GM21390 (cell line): ENCODE results near the gene ADAM10.
"Not testable (repeated sequence)": the region's sequence is repeated elsewhere in the genome, so short reads cannot be mapped to it uniquely, and the experiment has no call there.

ENCODE experiments used
- ATAC-seq: cut with Tn5 transposase; IDR thresholded peaks from one replicate; pipeline ENCODE4 v1.9.1; 2021; ENCODE audit not compliant: unreplicated experiment

ADAM10 gene

DNA sequence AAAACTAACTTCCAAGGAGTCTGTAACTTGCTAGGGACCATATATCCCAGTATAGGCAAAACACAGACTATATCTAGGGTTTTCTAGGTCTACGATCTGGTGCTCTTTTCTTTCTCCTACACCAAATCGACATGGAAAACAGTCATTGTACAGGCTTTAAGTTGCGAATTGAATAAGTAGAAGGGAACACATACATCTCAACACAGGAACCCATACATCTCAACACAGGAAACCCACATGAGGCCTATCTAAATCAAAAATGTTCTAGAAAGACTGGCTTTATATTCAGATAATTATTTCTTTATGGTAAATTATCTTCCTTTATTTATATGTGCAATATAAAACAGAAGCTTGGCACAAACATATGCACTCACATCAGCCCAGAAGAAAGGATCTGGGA lies 126.6 kb downstream of the ADAM10 start:
- ATAC-seq = no peak

DNA sequence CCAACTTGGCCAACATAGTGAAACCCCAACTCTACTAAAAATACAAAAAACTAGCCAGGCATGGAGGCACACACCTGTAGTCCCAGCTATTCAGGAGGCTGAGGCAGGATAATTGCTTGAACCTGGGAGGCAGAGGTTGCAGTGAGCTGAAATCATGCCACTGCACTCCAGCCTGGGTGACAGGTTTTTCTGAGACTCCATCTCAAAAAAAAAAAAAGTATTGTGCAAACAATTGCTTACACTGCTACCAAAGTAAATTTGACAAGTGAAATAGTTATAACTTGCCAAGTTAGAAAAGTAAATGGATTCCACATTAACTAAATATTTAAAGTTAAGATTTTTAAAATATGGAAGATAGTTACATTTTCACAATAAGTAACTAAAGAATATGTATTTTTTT lies 129.2 kb downstream of the ADAM10 start:
- not testable (repeated sequence) for ATAC-seq

- no peak for ATAC-seq
Observed at GRCh38 chr15:58616171-58616570, 133.3 kb downstream of the ADAM10 start.

GRCh38 chr15:58611731-58612676 lies 137.5 kb downstream of the ADAM10 start:
- ATAC-seq = no peak

DNA sequence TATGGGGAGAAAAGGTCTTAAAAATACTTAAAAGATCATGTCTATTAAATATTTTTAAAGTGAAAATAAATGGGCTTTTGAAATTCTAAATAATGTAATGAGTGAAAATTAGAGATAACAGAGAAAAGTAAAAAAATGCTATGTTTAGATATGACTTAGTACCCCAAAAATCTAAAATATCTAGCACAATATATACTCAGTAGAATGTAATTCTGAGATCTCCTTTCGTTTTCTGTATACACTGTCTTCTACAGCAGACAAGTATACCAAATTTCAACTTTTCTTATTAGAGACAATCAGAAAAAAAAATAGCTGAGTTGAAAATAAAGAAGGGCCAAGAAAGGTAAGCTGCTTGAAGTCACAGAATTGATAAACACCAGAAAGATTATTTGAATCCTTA lies 140.8 kb downstream of the ADAM10 start:
- no peak for ATAC-seq

DNA sequence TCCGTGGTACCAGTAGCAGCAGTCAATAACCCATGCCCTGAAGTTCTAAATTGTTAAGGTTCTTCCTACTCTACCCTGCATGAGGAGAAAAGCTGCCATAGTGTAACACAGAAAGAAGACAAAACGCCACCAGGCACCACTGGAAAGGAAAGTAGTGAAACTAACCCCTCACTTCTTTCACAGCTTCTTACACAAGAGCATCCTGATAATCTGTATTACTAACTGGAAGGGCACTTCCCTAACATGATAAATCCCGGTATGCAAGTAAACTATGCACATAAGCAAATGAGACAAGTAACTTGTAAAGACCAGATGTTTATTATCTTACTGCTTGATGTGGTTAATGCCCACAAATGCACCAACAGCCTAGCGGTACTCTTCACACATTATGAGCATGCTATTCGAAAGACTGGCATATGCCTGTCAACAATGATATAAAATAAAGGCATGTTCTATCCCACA lies 141.3 kb downstream of the ADAM10 start:
- ATAC-seq = no peak

DNA sequence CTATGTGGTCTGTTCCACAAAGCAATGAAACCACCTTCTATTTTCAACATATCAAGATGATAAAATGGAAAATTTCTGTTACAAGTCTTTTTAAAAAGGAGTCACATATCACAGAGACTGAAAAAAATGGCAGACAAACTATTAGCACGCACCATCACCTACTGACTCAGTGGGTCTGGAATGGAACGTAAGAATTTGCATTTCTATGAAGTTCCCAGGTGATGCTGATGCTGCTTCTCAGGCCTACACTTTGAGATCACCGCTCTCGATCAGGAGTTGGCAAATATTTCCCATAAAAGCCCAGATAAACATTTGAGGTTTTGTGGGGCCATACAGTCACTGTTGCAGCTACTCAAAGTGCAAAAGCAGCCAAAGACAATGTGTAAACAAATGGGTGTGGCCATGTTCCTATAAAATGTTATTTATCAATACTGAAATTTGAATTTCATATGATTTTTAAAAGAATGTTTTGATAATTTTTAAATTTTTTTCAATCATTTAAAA lies 142.9 kb downstream of the ADAM10 start:
- no peak for ATAC-seq

- no peak for ATAC-seq
Observed at GRCh38 chr15:58605931-58606530, 143.5 kb downstream of the ADAM10 start.

GRCh38 chr15:58604455-58604923 lies 145.0 kb downstream of the ADAM10 start:
- ATAC-seq = no peak

- not testable (repeated sequence) for ATAC-seq
Observed at GRCh38 chr15:58603927-58604326, 145.6 kb downstream of the ADAM10 start.

- ATAC-seq = no peak
Observed at GRCh38 chr15:58602823-58603222, 146.7 kb downstream of the ADAM10 start.

GRCh38 chr15:58598829-58599210 lies 150.7 kb downstream of the ADAM10 start:
- no peak for ATAC-seq

- no peak for ATAC-seq
Observed at GRCh38 chr15:58597943-58598828, 151.3 kb downstream of the ADAM10 start.

- ATAC-seq = no peak
Observed at GRCh38 chr15:58595516-58596263, 153.8 kb downstream of the ADAM10 start.

DNA sequence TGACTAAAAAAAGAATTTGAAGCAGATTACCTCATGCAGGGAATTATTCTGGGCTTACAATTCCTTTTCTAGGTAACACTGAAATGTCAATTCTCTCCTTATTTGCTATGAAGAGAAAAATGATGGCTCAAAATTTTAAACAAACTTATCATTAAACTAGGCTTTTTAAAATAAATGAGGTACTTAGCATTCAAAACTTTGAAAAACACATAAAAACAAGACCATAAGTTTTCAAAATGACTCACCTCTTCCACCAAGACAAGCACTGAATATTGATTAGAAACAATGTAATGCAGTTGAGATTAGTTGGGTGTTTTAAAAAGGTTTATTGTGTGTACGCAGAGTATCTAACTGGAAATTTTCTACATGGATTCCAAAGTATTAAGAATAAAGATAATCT lies 154.6 kb downstream of the ADAM10 start:
- no peak for ATAC-seq

GRCh38 chr15:58593870-58594269 lies 155.6 kb downstream of the ADAM10 start:
- ATAC-seq = no peak

DNA sequence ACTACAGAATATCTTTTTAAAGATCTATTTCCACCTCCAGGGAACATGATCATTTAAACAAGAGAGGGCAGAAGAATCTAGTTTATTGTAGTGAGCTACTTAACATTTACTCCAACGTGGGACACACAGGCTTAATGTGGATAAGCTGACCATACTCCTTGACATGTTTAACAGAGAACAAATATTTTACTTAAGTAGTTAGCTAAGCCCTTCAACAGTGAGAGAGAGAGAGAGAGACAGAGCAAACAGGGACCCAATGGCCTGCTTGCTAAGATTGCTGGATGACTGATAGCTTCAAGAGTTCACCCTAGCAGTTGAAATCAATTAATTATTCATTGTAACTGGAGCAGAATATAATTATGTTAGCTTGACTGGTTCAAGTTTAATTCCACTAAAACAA lies 158.6 kb downstream of the ADAM10 start:
- no peak for ATAC-seq

GRCh38 chr15:58590236-58590635 lies 159.3 kb downstream of the ADAM10 start:
- ATAC-seq = no peak

DNA sequence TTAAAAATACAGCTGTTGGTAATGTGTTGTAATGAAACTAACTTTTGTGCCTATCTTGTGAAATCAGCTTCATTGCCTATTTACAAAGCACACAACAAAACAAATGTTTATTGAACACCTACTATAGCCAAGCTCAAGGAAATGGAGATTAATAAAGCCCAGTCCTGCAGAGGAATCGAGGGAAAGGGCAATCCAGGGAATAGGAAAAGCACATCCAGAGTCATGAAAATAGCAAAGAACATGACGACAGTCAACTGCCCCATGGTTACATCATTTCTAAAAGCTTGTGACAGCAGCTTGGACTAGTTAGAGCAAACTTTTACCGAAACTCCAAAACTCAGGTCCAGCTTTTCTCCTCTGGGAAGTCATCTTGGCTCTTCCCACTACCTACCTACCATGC lies 160.5 kb downstream of the ADAM10 start:
- ATAC-seq = no peak

GRCh38 chr15:58588096-58588495 lies 161.4 kb downstream of the ADAM10 start:
- no peak for ATAC-seq
